GM18511 (cell line): ENCODE measurements around the gene SMG6.

Experiments
- ATAC-seq: cut with Tn5 transposase; IDR thresholded peaks from one replicate; pipeline ENCODE4 v1.9.1; 2021; ENCODE audit warnings: mild to moderate bottlenecking, moderate library complexity; ENCODE audit not compliant: unreplicated experiment

Gene SMG6

GRCh38 chr17:2237521-2237921, 66.1 kb downstream of the SMG6 start:
- ATAC-seq = no peak

- ATAC-seq = no peak
Measured at GRCh38 chr17:2235792-2236366, 67.7 kb downstream of the SMG6 start.

DNA sequence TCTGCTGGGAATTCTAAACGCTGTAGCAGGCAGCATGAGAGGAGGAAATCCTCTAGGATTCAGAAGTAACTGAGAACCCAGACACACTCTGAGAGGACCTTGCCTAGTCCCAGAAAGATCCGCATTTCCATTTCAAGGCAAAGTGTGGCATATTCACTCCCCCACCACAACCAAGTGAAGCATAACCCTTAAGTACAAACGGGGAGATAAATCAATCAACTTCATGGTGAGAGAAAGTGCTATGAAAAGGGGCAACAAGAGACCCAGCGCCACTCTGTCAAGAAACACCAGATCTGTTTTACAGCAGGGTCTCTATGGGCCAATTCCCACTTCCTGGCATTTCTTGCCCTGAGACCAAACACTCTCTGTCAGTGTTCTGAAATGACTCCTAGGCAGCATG, 68.3 kb downstream of the SMG6 start:
- ATAC-seq = no peak

DNA sequence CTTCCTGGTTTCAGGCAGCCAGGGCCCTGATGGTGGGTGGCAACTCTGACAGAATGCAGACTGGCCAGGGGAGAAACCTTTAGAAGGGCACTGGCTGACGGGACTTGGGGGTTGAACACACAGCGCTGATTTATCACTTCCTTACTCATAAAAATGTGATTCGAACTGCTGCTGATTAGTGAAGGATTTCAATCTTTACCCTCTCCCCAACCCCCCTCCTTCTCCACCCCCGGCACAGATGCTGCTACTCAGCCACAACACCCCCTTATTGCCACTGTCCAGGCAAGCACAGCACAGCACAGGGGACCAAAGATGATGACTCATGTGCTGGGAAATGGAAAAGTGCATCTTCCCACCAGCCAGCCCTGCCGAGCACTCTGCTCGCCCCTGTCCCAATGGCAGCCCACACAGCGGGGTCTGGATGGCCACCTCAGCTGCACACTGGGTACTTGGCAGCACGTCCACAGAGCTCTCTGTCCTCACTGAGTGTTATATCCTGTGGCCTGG, 70.1 kb downstream of the SMG6 start:
- no peak for ATAC-seq

DNA sequence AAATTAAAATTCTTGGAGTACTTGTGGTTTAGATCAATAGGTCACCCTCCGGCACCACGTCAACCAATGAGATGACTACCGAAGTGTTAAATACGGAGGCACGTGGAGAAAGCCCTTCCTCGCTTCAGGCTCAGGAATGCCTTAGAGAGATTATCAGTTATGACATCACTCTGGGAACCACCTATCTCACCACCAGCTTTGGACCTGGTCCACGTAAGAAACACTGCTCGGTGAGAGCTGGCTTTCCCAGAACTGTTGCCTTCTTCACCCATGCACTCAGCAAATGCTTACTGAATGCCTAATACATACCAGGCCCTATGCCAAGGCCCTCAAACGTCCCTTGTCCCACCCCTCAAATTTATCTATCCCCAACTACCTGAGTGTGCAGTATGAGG, 71.3 kb downstream of the SMG6 start:
- no peak for ATAC-seq

GRCh38 chr17:2230877-2231276, 72.7 kb downstream of the SMG6 start:
- no peak for ATAC-seq

DNA sequence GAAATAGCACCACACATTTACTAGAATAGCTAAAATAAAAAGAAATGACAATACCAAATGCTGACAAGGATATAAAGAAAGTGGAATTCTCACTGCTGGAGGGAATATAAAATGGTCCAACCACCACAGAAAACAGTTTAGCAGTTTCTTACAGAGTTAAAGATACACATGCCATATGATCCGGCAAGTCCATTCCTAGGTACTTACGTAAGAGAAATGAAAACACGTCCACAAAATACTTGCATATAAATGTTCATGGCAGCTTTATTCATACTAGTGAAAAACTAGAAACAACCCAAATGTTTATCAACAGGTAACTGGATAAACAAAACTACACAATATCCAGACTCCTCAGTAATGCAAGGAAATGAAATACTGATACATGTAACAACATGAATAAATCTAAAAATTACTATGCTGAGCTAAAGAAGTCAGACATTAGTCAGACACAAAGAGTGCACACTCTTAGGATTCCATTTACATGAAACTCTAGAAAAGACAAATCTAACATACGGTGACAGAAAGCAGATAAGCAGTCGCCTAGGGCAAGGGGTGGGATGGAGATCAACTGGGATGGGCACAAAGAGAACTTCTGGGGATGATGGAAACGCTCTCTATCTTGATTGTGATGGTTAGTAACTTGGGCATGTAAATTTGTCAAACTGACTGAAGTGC, 76.4 kb downstream of the SMG6 start:
- ATAC-seq = no peak

DNA sequence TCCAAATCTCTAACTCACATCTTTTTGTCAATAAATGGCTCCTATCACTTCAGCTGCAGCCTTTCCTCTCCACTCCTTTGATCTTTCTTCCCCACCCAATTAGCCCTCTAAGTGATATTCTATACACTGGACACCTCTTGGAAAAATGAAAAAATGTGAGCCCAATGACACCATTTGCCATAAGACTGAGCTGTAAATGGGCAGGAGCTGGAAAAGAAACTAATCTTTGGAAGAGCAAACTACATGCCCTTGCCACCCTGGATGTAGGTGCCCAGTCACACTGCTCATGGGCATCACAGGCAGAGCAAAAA, 80.0 kb downstream of the SMG6 start:
- no peak for ATAC-seq

DNA sequence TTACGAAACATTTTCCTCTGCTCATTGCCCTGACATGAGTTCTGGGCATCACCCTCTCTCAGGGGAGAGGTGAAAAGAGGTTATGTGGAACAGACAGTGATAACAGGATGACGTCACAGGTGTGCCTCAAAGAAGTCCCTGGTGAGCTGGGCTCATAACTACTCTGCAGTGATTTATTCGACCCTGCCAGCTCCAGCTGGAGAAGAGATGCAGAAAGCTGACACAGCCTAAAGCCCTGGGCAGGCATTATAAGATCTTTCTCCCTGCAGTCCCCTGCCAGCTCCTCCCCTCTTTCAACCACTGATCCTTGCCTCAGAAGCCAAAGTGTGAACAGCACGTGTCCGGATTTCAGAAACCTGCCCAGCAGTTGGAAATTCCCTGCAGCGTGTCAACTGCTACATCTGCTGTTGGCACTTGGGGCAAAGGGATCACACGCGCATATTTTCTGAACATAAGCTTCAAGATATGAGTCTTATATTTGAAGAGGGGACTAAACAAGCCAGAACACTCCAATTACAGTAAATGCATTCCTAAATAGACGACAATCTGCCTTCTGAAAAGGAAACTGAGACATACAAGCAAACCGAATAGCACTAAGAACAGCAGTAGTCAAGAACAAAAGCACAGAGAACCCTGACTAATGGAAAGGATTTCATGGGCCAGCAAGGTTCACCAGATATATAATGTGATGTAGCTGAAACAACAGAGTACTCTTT, 80.5 kb downstream of the SMG6 start:
- peak; percentile 62 for ATAC-seq

DNA sequence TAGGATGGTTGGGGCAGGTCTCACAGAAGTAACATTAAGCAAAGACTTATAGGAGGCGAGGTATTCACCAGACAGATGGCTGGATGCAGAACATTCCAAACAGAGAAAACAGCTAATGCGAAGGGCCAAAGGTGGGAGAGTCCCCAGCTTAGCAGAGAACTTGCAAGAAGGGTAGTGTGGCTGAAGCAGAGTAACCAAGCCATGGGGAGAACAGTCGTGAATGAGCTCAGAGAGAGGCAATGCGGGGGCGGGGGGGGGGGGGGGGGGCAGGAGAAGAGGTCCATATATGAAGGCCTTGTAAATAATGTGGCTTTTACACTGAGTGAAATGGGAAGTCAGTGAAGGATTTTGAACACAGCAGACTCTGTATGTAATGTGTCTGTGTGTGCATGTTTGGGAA, 81.3 kb downstream of the SMG6 start:
- no peak for ATAC-seq

DNA sequence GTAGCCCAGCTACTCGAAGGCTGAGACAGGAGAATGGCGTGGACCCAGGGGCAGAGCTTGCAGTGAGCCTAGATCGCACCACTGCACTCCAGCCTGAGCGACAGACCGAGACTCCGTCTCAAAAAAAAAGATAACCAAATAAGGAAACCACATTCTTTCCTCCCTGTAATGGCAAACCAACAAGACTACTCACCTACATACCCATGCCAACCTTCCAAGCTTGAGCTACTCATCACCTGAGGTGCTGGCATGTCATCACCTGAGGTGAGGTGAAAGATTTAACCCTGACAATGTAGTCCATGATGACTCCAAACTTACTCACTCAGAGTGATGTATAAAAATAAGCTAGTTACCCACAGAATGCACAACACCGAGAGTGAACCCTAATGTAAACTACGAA, 85.2 kb downstream of the SMG6 start:
- ATAC-seq = no peak

DNA sequence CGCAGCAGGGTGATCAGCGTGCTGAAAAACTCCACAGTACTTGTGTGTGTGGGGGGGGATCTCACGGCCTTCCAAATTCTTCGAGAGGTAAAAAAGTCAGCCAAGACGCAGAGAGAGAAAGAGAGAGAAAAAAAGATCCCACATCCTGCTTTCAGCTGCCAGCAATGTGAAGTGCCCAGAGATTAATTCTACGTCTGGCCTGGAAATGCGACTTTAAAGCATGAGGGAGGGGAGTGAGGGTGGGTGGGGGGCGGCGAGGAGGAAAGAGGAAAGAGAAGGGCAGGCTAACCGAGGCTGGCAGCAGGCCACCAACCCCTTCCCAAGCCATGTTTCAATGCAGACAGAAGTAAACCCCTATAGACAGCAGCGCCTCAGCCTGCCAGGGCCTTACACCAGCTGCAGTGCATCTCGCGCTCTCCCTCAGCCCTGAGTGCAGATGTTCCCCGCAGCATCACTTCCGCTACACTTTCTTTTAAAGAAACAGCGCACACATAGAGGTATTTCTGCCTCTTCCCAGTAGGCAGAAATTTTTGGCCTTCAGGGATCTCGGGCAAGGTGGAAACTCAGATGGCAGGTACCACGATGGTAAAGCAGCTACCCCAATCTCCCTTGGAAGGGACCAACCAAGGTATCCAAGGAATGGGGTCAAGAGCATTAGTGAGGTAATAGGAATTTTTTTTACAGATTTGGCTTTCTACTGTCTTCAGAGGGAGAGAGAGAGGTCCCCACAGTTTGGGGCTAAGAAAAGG, 87.8 kb downstream of the SMG6 start:
- peak; percentile 91 for ATAC-seq

- ATAC-seq = no peak
Measured at GRCh38 chr17:2214929-2215615, 88.5 kb downstream of the SMG6 start.

GRCh38 chr17:2214047-2214928, 89.3 kb downstream of the SMG6 start:
- ATAC-seq = no peak

GRCh38 chr17:2213291-2213960, 90.2 kb downstream of the SMG6 start:
- ATAC-seq = no peak

- no peak for ATAC-seq
Measured at GRCh38 chr17:2212400-2212981, 91.1 kb downstream of the SMG6 start.

DNA sequence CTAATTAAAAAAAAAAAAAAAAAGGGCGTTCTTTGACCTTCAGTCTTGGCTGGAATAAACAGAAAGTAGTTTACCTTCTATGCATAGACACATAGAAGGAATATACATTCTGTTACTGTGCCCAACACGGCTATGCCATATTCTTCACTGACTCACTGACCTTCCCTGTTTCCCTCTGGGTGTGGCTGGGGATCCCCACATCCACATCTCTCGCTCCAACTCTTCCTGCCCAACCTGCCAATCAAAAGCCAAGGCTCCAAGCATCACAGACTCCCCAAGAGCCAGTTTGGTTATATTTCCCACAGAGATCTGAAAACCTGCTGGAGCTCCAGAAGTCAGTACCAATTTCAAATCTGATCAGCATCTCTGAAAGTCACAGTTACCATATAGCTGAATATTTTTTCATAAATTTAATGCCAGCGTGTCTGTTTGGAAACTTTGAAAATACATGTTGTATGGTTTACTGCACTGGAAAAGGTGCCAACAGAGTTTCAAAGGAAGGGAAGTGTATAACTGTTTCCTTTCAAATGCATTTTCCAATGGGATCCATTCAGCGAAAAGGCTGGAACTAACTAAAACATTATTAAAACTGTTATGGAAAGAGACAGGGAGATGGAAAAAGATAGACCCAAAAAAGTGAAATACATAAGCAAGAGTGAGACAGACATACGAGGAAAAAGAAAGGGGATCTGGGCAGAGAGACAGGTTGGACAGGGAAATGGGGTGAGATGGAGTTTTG, 91.8 kb downstream of the SMG6 start:
- no peak for ATAC-seq

DNA sequence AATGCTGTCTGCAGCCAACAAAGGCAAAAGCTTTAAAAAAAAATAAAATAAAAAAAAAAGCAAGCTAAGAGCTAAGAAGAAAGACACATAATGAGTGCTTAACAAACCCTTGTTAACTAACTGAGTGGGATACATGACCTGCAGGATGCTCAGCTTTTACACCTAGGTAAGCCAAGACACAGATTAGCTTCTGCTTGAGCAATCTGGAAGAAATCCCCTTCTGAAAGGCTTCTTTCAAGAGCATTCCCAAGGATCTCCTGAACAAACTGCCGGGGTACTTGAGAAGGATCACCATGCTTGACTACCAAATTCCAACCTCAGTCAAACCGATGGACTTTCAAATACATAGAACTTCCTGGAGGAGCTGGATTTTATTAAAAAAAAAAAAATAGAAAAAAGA, 92.9 kb downstream of the SMG6 start:
- no peak for ATAC-seq
